ENCODE results near the gene APBB2. TPM values are rescaled to one million over a fixed set of nuclear protein-coding genes. Genes with fewer than 3 reads are reported as not detected.

APBB2 gene
- total and polyA plus RNA-seq, 4 donors, result 22.7 to 101 (median 64.4) TPM

DNA sequence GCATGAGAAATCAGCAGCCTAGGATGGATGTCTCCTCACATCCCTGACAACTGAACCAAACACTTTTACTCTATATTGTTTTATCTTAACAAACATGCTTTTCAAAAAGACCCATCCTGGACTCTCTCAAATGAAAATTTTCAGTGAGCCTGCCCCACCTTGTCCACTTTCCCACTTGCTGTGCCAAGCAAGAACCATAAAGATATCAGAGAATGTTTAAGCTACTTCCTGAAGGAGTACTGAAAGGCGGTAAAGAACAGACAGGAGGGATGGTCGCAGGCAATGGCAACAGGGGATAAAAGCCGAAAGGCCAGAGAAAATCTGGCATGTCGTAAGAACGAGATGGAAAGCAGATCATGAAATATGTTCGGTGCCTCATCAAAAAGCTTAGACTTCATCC, 10.5 kb downstream of the APBB2 start:
- no peaks in the 10 kb centered on the region for H3K27me3 ChIP-seq (ENCODE audit: control insufficient read depth in 1 of 2, insufficient read depth in 2 of 2, low read length in 1 of 2)
- peaks cover 6 to 16% of the 10 kb centered on the region in 2 donors for H3K4me1 ChIP-seq (ENCODE audit: control insufficient read depth in 1 of 2, insufficient read depth in 2 of 2, low read length in 2 of 2)
- H3K36me3 ChIP-seq (ENCODE audit: control insufficient read depth in 1 of 2, insufficient read depth in 2 of 2, low read length in 1 of 2), result no peaks in the 10 kb centered on the region
- DNase-seq, result no peak
- H3K27ac ChIP-seq (ENCODE audit: low read depth in 1 of 2, low read length in 2 of 2), result peak overlapping the region in 1 of 2 donors; percentile 32
- no peaks in the 10 kb centered on the region for H3K9me3 ChIP-seq (ENCODE audit: control insufficient read depth, low read length)
- no peak overlapping the region for H3K4me3 ChIP-seq (ENCODE audit: low read length in 2 of 2)
- ATAC-seq (ENCODE audit: low FRiP score), result no peak
- intact Hi-C loops (cut with DNase I), result no loop called here
- WGBS, 2 donors, result 72 to 73% methylated on average over 6 of the region's 6 CpGs

DNA sequence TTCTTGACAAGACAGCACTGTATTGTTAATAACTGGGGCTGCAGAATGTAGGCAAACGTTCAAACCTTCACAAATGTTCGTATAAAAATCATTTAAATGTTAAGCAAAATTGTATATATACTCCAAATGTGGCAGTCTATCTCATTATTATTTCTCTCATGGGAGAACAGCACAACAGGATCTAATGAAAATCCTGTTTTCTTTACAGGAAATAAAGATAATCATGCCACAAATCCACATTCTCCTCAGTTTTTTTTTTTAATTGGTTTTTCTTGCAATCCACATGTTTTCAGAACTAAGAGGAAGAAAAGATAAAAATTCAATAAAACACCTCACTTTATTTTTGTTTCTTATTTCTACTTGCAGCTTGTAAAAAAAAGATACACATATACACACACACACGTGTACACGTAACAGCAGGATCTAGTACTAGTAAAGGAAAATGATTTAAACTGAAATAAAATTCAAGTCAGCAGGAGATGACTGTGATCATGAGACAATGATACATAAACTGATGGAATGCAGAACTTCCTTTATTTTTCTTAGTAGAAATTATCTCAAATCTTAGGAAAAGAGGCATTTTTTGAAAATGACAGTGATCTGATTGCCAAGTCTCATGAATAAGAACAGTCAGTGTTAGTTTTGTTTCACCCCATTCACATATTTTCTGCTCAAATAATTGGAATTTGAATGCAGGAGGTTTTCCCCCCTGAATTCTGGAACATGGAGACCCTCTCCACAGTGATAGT, 11.3 kb downstream of the APBB2 start:
- intact Hi-C loops (cut with DNase I), result no loop called here
- DNase-seq (no peak), ATAC-seq (ENCODE audit: low FRiP score) (no peak)
- Histone ChIP-seq H3K4me1 (ENCODE audit: control insufficient read depth in 1 of 2, insufficient read depth in 2 of 2, low read length in 2 of 2) (peaks cover 7 to 18% of the 10 kb centered on the region in 2 donors), H3K36me3 (ENCODE audit: control insufficient read depth in 1 of 2, insufficient read depth in 2 of 2, low read length in 1 of 2) (peaks cover 0 to 1% of the 10 kb centered on the region in 2 donors), H3K27ac (ENCODE audit: low read depth in 1 of 2, low read length in 2 of 2) (no peak overlapping the region), H3K9me3 (ENCODE audit: control insufficient read depth, low read length) (no peaks in the 10 kb centered on the region), H3K27me3 (ENCODE audit: control insufficient read depth in 1 of 2, insufficient read depth in 2 of 2, low read length in 1 of 2) (no peaks in the 10 kb centered on the region), H3K4me3 (ENCODE audit: low read length in 2 of 2) (no peak overlapping the region)
- WGBS, 2 donors, result 42 to 51% methylated on average over 4 of the region's 4 CpGs

GRCh38 chr4:41202356-41202755, 12.0 kb downstream of the APBB2 start:
- no peak overlapping the region for H3K27ac ChIP-seq (ENCODE audit: low read depth in 1 of 2, low read length in 2 of 2)
- H3K4me3 ChIP-seq (ENCODE audit: low read length in 2 of 2), result no peak overlapping the region
- H3K9me3 ChIP-seq (ENCODE audit: control insufficient read depth, low read length), result no peaks in the 10 kb centered on the region
- peaks cover 0 to 2% of the 10 kb centered on the region in 2 donors for H3K36me3 ChIP-seq (ENCODE audit: control insufficient read depth in 1 of 2, insufficient read depth in 2 of 2, low read length in 1 of 2)
- WGBS, 2 donors, result 34 to 41% methylated on average over 4 of the region's 4 CpGs
- DNase-seq, result no peak
- no peak for ATAC-seq (ENCODE audit: low FRiP score)
- H3K4me1 ChIP-seq (ENCODE audit: control insufficient read depth in 1 of 2, insufficient read depth in 2 of 2, low read length in 2 of 2), result peaks cover 8 to 18% of the 10 kb centered on the region in 2 donors
- intact Hi-C loops (cut with DNase I), result no loop called here
- no peaks in the 10 kb centered on the region for H3K27me3 ChIP-seq (ENCODE audit: control insufficient read depth in 1 of 2, insufficient read depth in 2 of 2, low read length in 1 of 2)

DNA sequence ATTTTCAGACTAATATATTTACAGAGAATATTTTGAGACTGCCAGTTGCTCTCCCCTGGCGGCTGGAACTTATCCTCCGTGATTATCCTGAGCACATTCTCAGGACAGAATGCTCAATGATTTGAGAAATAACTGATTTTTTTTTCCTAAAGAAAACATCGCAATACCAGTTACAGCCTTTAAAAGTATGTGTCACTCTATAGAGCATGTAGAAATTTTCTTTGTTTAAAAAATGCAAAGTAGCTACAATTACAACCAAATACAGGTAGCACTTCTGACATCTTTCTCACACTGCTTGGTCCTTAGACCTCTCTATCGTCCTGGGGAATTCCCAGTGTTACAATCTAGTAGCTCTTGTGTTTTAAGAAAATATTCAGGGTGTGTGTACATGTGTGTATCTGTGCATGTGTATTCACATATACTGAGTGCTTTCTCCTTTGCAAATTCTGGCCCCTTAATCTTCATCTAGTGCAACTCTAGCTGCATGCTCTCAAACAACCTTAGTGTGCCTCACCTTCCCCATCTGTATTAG, 13.8 kb downstream of the APBB2 start:
- whole genome bisulfite sequencing, 2 donors, result 53 to 62% methylated on average over 4 of the region's 4 CpGs
- intact Hi-C loops (cut with DNase I), result no loop called here
- H3K4me1 ChIP-seq (ENCODE audit: control insufficient read depth in 1 of 2, insufficient read depth in 2 of 2, low read length in 2 of 2), result peaks cover 8 to 20% of the 10 kb centered on the region in 2 donors
- no peaks in the 10 kb centered on the region for H3K27me3 ChIP-seq (ENCODE audit: control insufficient read depth in 1 of 2, insufficient read depth in 2 of 2, low read length in 1 of 2)
- no peak overlapping the region for H3K4me3 ChIP-seq (ENCODE audit: low read length in 2 of 2)
- H3K36me3 ChIP-seq (ENCODE audit: control insufficient read depth in 1 of 2, insufficient read depth in 2 of 2, low read length in 1 of 2), result peaks cover 0 to 2% of the 10 kb centered on the region in 2 donors
- no peaks in the 10 kb centered on the region for H3K9me3 ChIP-seq (ENCODE audit: control insufficient read depth, low read length)
- ATAC-seq (ENCODE audit: low FRiP score) (no peak), DNase-seq (no peak)
- no peak overlapping the region for H3K27ac ChIP-seq (ENCODE audit: low read depth in 1 of 2, low read length in 2 of 2)

GRCh38 chr4:41199788-41200187, 14.6 kb downstream of the APBB2 start:
- intact Hi-C loops (cut with DNase I), result no loop called here
- Histone ChIP-seq H3K27ac (ENCODE audit: low read depth in 1 of 2, low read length in 2 of 2) (no peak overlapping the region), H3K27me3 (ENCODE audit: control insufficient read depth in 1 of 2, insufficient read depth in 2 of 2, low read length in 1 of 2) (no peaks in the 10 kb centered on the region), H3K9me3 (ENCODE audit: control insufficient read depth, low read length) (no peaks in the 10 kb centered on the region), H3K4me1 (ENCODE audit: control insufficient read depth in 1 of 2, insufficient read depth in 2 of 2, low read length in 2 of 2) (peaks cover 6 to 20% of the 10 kb centered on the region in 2 donors), H3K36me3 (ENCODE audit: control insufficient read depth in 1 of 2, insufficient read depth in 2 of 2, low read length in 1 of 2) (peaks cover 0 to 2% of the 10 kb centered on the region in 2 donors), H3K4me3 (ENCODE audit: low read length in 2 of 2) (no peak overlapping the region)
- no peak for ATAC-seq (ENCODE audit: low FRiP score)
- WGBS, 2 donors, result 74 to 85% methylated on average over 3 of the region's 3 CpGs
- DNase-seq, result no peak

GRCh38 chr4:41197996-41198395, 16.3 kb downstream of the APBB2 start:
- Histone ChIP-seq H3K36me3 (ENCODE audit: control insufficient read depth in 1 of 2, insufficient read depth in 2 of 2, low read length in 1 of 2) (peaks cover 0 to 2% of the 10 kb centered on the region in 2 donors), H3K4me1 (ENCODE audit: control insufficient read depth in 1 of 2, insufficient read depth in 2 of 2, low read length in 2 of 2) (peaks cover 6 to 15% of the 10 kb centered on the region in 2 donors), H3K4me3 (ENCODE audit: low read length in 2 of 2) (no peak overlapping the region), H3K9me3 (ENCODE audit: control insufficient read depth, low read length) (no peaks in the 10 kb centered on the region), H3K27ac (ENCODE audit: low read depth in 1 of 2, low read length in 2 of 2) (no peak overlapping the region), H3K27me3 (ENCODE audit: control insufficient read depth in 1 of 2, insufficient read depth in 2 of 2, low read length in 1 of 2) (no peaks in the 10 kb centered on the region)
- ATAC-seq (ENCODE audit: low FRiP score), result no peak
- 97 to 100% methylated on average over 2 of the region's 2 CpGs for WGBS, 2 donors
- intact Hi-C loops (cut with DNase I), result no loop called here
- no peak for DNase-seq

GRCh38 chr4:41197495-41197894, 16.8 kb downstream of the APBB2 start:
- Histone ChIP-seq H3K4me3 (ENCODE audit: low read length in 2 of 2) (no peak overlapping the region), H3K36me3 (ENCODE audit: control insufficient read depth in 1 of 2, insufficient read depth in 2 of 2, low read length in 1 of 2) (peaks cover 0 to 2% of the 10 kb centered on the region in 2 donors), H3K4me1 (ENCODE audit: control insufficient read depth in 1 of 2, insufficient read depth in 2 of 2, low read length in 2 of 2) (peaks cover 6 to 15% of the 10 kb centered on the region in 2 donors), H3K9me3 (ENCODE audit: control insufficient read depth, low read length) (no peaks in the 10 kb centered on the region), H3K27me3 (ENCODE audit: control insufficient read depth in 1 of 2, insufficient read depth in 2 of 2, low read length in 1 of 2) (no peaks in the 10 kb centered on the region), H3K27ac (ENCODE audit: low read depth in 1 of 2, low read length in 2 of 2) (no peak overlapping the region)
- 87 to 89% methylated on average over 3 of the region's 3 CpGs for WGBS, 2 donors
- intact Hi-C loops (cut with DNase I), result no loop called here
- no peak for DNase-seq
- ATAC-seq (ENCODE audit: low FRiP score), result no peak

DNA sequence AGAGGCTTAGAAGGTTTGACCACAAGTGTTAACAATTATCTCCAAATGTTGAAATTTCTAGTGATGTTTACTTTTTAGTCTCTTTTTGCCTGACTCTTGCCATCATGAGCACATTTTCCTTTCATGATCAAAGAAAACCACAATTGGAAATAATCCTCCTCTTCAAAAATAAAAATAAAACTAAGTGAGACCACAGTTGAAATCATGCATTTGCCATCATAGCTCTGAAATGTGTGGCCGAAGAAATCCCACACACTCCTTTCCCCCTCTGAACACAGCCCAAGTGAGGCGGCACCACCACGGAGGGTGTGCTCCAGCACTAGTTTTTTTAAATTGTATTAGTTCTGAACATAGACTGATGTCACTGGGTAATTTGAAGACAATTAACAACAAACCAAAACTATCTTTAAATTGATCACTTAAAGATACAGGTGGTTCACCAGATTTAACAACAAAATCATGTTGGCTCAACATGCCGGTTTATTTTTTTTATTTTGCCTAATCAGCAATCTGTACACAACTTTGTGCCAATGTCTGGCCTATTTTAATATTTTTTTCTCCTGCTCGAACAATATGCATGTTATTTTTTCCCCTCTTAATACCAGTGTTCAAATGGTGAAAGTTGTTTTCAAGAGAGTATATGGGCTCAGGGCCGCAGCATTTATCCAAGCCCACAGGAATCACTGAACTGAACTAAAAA, 17.6 kb downstream of the APBB2 start:
- no peak for DNase-seq
- H3K27ac ChIP-seq (ENCODE audit: low read depth in 1 of 2, low read length in 2 of 2), result no peak overlapping the region
- WGBS, 2 donors, result 41 to 49% methylated on average over 6 of the region's 6 CpGs

More for the DNA sequence above, 17.6 kb downstream of the APBB2 start:
- H3K4me1 ChIP-seq (ENCODE audit: control insufficient read depth in 1 of 2, insufficient read depth in 2 of 2, low read length in 2 of 2), result peaks cover 6 to 14% of the 10 kb centered on the region in 2 donors
- no peaks in the 10 kb centered on the region for H3K9me3 ChIP-seq (ENCODE audit: control insufficient read depth, low read length)
- ATAC-seq (ENCODE audit: low FRiP score), result no peak
- no peak overlapping the region for H3K4me3 ChIP-seq (ENCODE audit: low read length in 2 of 2)
- intact Hi-C loops (cut with DNase I), result no loop called here
- H3K36me3 ChIP-seq (ENCODE audit: control insufficient read depth in 1 of 2, insufficient read depth in 2 of 2, low read length in 1 of 2), result peaks cover 0 to 2% of the 10 kb centered on the region in 2 donors
- no peaks in the 10 kb centered on the region for H3K27me3 ChIP-seq (ENCODE audit: control insufficient read depth in 1 of 2, insufficient read depth in 2 of 2, low read length in 1 of 2)
